ENCODE results near the gene GOLPH3L. TPM values are rescaled to one million over a fixed set of nuclear protein-coding genes. Genes with fewer than 3 reads are reported as not detected.
A peak's percentile ranks its signal among the peaks of the same experiment; 100 is the strongest.

The GOLPH3L gene
- total and polyA plus RNA-seq, 2 experiments from 2014 or later = 23.5 to 29.6 TPM

GRCh38 chr1:150696162-150696561 lies 792 bp downstream of the GOLPH3L start:
- Histone ChIP-seq H3K27me3 (ENCODE audit: insufficient read depth) (no peaks in the 10 kb centered on the region), H3F3A (replicated peaks; ENCODE audit: low read depth) (no peaks in the 10 kb centered on the region), H3K36me3 (ENCODE audit: insufficient read depth) (peaks cover 22% of the 10 kb centered on the region; the same call in 1 of the 2 replicates), H2AFZ (no peak overlapping the region), H3K4me3 (peak overlapping the region; percentile 54), H3K4me1 (ENCODE audit: insufficient read depth) (no peaks in the 10 kb centered on the region), H3K79me2 (replicated peaks; ENCODE audit: insufficient read depth) (peaks cover 33% of the 10 kb centered on the region), H3K27ac (ENCODE audit: low read depth) (no peak overlapping the region), H3K4me2 (peak overlapping the region; percentile 74), H3K9me2 (ENCODE audit: insufficient read depth) (no peaks in the 10 kb centered on the region), H4K20me1 (replicated peaks; ENCODE audit: insufficient read depth) (no peaks in the 10 kb centered on the region)
- H3K27ac Mint-ChIP-seq = peak overlapping the region; percentile 13
- H3K27me3 Mint-ChIP-seq (ENCODE audit: insufficient read depth, low read depth, poor library complexity) = peaks cover 2% of the 10 kb centered on the region
- TF ChIP-seq NANOG (IDR thresholded peaks at IDR 0.05; ENCODE audit: borderline replicate concordance) (no peak), CTCF (conservative IDR thresholded peaks at IDR 0.05; ENCODE audit: low read depth in 2 of 2) (no peak), STAT1 (IDR thresholded peaks at IDR 0.05; ENCODE audit: unreplicated experiment) (no peak), ZNF114 (CRISPR knock-in tag; IDR thresholded peaks at IDR 0.05) (no peak), ETS1 (IDR thresholded peaks at IDR 0.05) (no peak), CREB1 (CRISPR knock-in tag; IDR thresholded peaks at IDR 0.05; ENCODE audit: low read depth) (no peak), JUNB (IDR thresholded peaks at IDR 0.05; ENCODE audit: unreplicated experiment) (no peak), EZH2phosphoT487 (IDR thresholded peaks at IDR 0.05; ENCODE audit: unreplicated experiment) (no peak), EZH2 (IDR thresholded peaks at IDR 0.05; ENCODE audit: low read depth, unreplicated experiment) (no peak)
- no peaks in the 10 kb centered on the region for H3K9me3 Mint-ChIP-seq
- peaks cover 10% of the 10 kb centered on the region; the same call in 2 of the 3 replicates for H3K4me1 Mint-ChIP-seq
- peak overlapping the region; percentile 100 for H3K4me3 Mint-ChIP-seq
- DNase-seq (ENCODE audit: low spot score) (peak; percentile 9), ATAC-seq (no peak)
- H3K36me3 Mint-ChIP-seq (ENCODE audit: low read depth) = peaks cover 39% of the 10 kb centered on the region

- Mint-ChIP-seq H3K27ac (no peak overlapping the region), H3K27me3 (ENCODE audit: insufficient read depth, low read depth, poor library complexity) (peaks cover 2% of the 10 kb centered on the region), H3K9me3 (no peaks in the 10 kb centered on the region), H3K4me3 (peak overlapping the region; percentile 63), H3K36me3 (ENCODE audit: low read depth) (peaks cover 41% of the 10 kb centered on the region), H3K4me1 (peaks cover 10% of the 10 kb centered on the region; the same call in 2 of the 3 replicates)
- Histone ChIP-seq H3K4me1 (ENCODE audit: insufficient read depth) (no peaks in the 10 kb centered on the region), H2AFZ (no peak overlapping the region), H3K36me3 (ENCODE audit: insufficient read depth) (peaks cover 27% of the 10 kb centered on the region; the same call in 1 of the 2 replicates), H3K4me3 (peak overlapping the region; percentile 54), H3F3A (replicated peaks; ENCODE audit: low read depth) (no peaks in the 10 kb centered on the region), H3K27me3 (ENCODE audit: insufficient read depth) (no peaks in the 10 kb centered on the region), H3K79me2 (replicated peaks; ENCODE audit: insufficient read depth) (peaks cover 33% of the 10 kb centered on the region), H3K27ac (ENCODE audit: low read depth) (no peak overlapping the region), H3K4me2 (peak overlapping the region; percentile 74), H3K9me2 (ENCODE audit: insufficient read depth) (no peaks in the 10 kb centered on the region), H4K20me1 (replicated peaks; ENCODE audit: insufficient read depth) (no peaks in the 10 kb centered on the region)
- DNase-seq (ENCODE audit: low spot score) (no peak), ATAC-seq (no peak)
- no peak for TF ChIP-seq EZH2phosphoT487 (IDR thresholded peaks at IDR 0.05; ENCODE audit: unreplicated experiment)
- no peak for TF ChIP-seq JUNB (IDR thresholded peaks at IDR 0.05; ENCODE audit: unreplicated experiment)
- TF ChIP-seq CREB1 (CRISPR knock-in tag; IDR thresholded peaks at IDR 0.05; ENCODE audit: low read depth) = no peak
- no peak for TF ChIP-seq NANOG (IDR thresholded peaks at IDR 0.05; ENCODE audit: borderline replicate concordance)
- no peak for TF ChIP-seq POLR2AphosphoS5 (IDR thresholded peaks at IDR 0.05; ENCODE audit: low read depth)
These were observed 1.4 kb downstream of the GOLPH3L start for GRCh38 chr1:150695561-150695960.

All from GM23338 (cell line).